Kidney glomerular epithelial cell (primary cell): Measurements from ENCODE around the gene SPN.
"Not testable (repeated sequence)": the region's sequence is repeated elsewhere in the genome, so short reads cannot be mapped to it uniquely, and the experiment has no call there.

Source experiments
- DNase-seq: peaks from one replicate; lab custom pipeline; 2025; lab: John Stamatoyannopoulos, UW

SPN gene

GRCh38 chr16:29676989-29677785 lies 14.1 kb downstream of the SPN start:
- DNase-seq = no peak

GRCh38 chr16:29678691-29679267 lies 15.7 kb downstream of the SPN start, which contains the start of gene QPRT:
TSS of gene QPRT (plus strand) at chr16:29679180. CDS start at chr16:29679198, 18 bp downstream.
- DNase-seq = no peak

- peak; percentile 55 for DNase-seq
Measured at GRCh38 chr16:29680180-29680598, 17.1 kb downstream of the SPN start.

- no peak for DNase-seq
Measured at GRCh38 chr16:29683543-29684090, 20.6 kb downstream of the SPN start.

GRCh38 chr16:29684679-29685078 lies 21.6 kb downstream of the SPN start:
- no peak for DNase-seq

- DNase-seq = no peak
Measured at GRCh38 chr16:29686740-29687332, 23.8 kb downstream of the SPN start.

GRCh38 chr16:29687755-29688154 lies 24.7 kb downstream of the SPN start:
- no peak for DNase-seq

- DNase-seq = no peak
Measured at GRCh38 chr16:29688172-29688571, 25.1 kb downstream of the SPN start.

GRCh38 chr16:29689490-29690351 lies 26.7 kb downstream of the SPN start:
- not testable (repeated sequence) for DNase-seq

- not testable (repeated sequence) for DNase-seq
Measured at GRCh38 chr16:29692606-29693005, 29.6 kb downstream of the SPN start.

GRCh38 chr16:29694384-29695195 lies 31.5 kb downstream of the SPN start:
- DNase-seq = no peak

- DNase-seq = not testable (repeated sequence)
Measured at GRCh38 chr16:29695675-29696074, 32.6 kb downstream of the SPN start.

- DNase-seq = no peak
Measured at GRCh38 chr16:29696881-29697331, 33.9 kb downstream of the SPN start.

GRCh38 chr16:29697391-29697790 lies 34.3 kb downstream of the SPN start:
- no peak for DNase-seq

GRCh38 chr16:29698042-29698441 lies 35.0 kb downstream of the SPN start:
- no peak for DNase-seq

- no peak for DNase-seq
Measured at GRCh38 chr16:29698484-29699323, 35.7 kb downstream of the SPN start.

- no peak for DNase-seq
Measured at GRCh38 chr16:29699324-29700219, 36.5 kb downstream of the SPN start.

GRCh38 chr16:29700253-29700987 lies 37.4 kb downstream of the SPN start:
- DNase-seq = peak; percentile 80
